HS-27A (cell line): ENCODE results near the gene CNBD2.
"Not testable (repeated sequence)": the region's sequence is repeated elsewhere in the genome, so short reads cannot be mapped to it uniquely, and the experiment has no call there.

Experiments
- DNase-seq: peaks from one replicate; pipeline ENCODE4 v3.0.0-alpha.2; 2012; ENCODE audit warnings: low read depth, missing footprints

Gene CNBD2

DNA sequence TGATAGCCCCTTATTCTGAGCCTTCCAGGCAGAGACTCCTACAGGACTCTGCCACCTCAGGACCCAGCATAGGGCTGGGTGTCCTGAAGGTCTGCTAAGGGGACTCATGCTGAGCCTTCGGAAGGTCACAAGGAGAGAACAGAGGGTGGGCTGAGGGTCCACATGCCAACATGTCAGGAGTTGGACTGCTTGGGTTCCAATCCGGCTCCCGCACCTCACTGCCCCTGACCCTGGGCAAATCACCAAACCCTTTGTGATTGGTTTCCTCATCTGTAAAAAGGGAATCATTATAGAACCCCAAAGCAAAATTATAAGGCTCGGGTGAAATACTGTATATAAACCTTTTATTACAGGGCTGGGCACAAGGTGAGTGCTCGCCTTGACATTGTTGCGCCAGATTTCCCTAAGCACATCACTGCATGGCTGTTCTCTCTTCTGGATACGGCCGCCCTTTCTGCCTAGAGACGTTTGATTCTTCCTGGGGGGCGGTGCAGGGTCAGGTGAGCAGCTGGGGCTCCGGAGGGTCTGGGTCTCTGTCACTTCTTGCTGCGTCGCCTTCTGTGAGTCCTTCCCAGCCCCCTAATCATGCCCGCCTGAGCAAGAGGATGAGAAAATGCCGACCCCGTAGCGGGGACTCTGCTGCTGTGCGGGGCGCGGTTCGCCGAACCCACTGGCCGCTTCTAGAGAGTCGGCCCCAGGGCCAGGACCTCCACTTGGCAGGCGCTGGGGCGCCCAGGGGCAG is 95.7 kb downstream of the CNBD2 start:
- DNase-seq = no peak

DNA sequence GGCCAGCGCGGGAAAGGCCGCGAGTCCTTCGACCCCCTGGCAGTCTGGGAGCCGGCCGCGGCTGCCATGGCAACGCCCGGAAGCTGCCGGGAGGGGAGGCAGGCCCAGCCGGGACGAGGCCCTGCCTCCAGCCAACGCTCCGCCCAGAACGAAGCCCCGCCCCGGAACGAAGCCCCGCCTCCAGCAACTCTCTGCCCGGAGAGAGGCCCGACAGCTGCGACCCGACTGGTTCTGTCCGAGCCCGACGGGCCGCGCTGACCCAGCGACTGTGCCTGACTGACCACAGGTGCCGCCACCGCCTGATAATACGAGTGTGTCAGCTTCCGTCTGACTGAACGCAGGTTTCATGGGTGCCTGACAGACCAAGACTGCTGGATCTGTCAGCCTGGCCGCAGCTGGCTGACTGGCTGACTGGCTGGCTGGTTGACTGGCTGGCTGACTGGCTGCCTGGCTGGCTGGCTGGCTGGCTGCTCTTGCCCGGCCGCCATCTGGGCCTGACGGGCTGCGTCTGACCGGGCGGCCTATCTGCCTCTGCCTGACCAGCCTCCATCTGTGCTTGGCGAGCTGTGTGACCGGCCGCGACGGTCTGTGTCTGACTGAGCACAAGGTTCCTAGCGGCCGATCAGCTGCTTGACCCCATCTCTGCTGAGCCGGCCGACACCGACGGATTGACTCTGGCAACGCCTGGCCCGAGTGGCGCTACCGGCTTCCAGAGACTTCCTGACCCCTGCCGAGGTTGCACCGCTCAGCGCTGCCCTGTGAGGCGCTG is 96.5 kb downstream of the CNBD2 start:
- DNase-seq = no peak

DNA sequence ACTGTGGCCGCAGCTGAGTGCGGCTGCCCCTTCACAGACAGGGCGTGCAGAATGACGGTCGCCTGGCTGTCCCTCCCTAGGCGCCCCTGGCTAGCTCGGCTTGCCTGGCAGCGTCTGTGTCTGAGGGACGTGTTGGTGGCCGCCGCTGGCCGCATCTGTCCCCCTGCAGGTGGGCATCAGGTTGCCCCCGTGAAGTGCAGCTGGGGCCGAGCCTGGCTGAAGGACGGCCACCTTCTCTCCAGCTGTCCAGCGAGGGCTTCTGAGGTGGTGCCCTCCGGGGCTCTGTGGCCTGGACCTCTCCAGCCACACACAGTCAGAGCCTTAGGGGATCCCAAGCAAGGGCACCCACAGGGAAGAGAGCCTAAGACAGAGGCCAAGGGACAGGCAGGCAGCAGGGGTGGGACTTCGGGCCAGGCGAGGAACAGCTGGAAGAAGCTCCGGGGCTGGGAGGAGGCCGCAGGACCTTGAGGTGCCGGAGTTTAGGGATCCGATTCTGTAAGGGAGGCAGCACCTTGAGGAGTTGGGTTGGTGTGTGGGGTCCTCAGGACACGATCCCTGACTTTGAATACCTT is 97.1 kb downstream of the CNBD2 start:
- DNase-seq = no peak

DNA sequence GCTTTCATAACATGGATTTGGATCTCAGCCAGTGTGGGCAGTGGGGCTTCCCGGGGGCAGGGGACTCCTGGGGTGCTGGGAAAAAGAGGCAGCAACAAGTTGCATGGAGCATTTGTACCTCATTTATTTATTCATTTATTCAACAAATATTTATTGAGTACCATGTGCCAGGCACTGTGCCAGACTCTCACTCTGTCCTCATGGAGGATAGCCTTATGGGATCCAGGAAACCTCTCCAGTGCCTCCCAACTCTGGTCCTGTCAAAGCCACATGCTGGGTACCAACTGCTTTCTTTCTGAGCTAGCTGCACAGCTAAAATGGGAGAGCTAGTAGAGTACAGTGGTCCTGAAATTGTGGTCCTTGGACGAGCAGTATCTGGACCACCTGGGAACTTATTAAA is 98.4 kb downstream of the CNBD2 start:
- DNase-seq = no peak

DNA sequence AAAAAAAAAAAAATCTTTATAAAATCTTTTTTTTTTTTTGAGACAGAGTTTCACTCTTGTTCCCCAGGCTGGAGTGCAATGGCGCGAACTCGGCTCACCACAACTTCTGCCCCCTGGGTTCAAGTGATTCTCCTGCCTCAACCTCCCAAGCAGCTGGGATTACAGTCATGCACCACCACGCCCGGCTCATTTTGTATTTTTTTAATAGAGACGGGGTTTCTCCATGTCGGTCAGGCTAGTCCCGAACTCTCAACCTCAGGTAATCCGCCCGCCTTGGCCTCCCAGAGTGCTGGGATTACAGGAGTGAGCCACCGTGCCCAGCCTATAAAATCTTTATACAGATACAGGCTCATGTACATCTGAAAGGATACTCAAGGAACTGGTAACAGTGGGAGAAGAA is 100.1 kb downstream of the CNBD2 start:
- not testable (repeated sequence) for DNase-seq

DNA sequence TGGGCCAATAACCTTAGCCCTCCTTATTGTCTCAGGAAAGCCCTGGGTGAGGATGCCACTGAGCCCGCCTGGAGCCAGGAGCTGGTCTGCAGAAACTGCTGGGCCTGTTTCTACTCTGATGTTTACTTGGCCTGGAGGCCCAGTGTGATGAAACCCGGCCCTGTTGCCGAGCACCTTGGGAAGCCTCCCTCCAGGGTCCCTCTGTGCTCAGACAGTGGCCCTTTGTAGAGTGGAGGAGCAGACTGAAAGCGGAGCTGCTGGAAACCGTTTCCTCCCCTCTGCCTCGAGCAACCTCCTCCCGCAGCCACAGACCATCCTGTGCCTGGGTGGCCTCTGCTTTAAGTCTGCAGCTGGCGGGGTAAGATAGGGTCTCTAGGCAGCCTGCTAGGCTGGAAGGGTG is 102.1 kb downstream of the CNBD2 start:
- no peak for DNase-seq

DNA sequence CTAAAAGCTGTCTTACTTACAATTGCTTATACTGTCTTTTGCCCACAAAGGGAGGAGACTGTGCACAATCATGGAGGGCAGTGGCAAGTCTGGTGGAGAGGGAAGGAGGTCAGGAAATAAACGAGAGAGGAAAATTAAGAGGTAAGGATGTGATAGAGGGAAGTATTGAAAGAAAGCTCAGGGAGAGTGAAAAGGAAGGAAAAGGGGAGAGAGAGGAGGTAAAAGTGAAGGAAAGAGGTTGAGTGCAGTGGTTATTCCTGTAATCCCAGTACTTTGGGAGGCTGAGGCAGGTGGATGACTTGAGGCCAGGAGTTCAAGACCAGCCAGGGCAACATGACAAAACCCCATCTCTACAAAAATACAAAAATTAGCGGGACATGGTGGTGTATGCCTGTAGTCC is 103.5 kb downstream of the CNBD2 start:
- no peak for DNase-seq

DNA sequence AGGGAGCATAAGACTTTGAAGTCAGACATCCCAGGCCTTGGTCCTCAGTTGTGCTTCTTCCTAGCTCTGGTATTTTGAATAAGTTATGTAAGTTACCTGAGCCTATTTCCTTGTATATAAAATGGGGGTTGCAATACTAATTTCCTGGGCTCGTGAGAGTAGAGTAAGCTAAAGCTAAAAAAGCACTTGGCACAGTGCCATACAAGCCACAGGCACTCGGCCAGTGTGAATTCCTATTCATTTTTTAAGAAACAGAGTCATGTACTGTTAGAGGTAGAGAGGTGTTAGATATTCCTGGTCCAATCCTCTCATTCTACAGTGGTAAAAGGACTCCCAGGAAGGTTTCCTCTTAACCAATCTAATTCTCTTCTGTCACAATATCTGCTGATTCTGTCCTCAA is 106.6 kb downstream of the CNBD2 start:
- no peak for DNase-seq

DNA sequence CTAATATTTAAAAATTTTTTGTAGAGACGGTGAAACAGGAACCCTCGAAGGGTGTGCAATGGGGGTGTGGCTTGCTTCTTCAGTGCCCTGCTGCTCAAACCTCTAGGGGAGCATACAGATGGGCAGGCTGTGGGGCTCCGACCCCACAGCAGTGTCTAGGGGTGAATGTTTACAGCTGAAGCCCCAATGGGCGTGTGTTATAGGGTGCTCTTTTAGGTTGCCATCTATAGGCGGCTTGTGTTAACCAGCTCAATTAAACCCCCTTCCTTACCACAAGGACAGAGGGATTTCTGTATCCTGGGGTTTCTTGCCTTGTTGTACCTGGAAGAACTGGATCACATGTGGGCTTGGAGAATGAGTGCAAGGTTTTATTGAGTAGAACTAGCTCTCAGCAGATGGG is 109.4 kb downstream of the CNBD2 start:
- DNase-seq = not testable (repeated sequence)

DNA sequence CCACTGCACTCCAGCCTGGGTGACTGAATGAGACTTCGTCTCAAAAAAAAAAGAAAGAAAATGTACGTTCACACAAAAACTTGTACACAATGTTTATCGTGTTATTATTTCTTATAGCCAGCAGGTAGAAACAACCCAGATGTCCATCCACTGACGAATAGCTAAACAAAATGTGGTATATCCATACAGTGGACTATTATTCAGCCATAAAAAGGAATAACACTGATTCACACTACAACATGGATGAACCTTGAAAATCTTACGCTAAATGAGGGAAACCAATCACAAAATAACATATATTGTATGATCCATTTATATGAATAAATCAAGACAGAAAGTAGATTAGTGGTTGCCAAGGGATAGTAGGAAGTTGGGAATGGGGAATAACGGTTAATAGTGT is 111.1 kb downstream of the CNBD2 start:
- no peak for DNase-seq

DNA sequence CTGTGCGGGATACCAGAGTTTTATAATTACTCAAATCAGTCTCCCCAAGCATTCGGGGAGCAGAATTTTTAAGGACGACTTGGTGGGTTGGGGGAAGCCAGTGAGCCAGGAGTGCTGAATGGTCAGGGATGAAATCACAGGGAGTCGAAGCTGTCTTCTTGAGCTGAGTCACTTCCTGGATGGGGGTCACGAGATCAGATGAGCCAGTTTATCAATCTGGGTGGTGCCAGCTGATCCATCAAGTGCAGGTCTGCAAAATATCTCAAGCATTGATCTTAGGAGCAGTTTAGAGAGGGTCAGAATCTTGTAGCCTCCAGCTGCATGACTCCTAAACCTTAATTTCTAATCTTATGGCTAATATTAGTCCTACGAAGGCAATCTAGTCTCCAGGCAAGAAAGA is 111.6 kb downstream of the CNBD2 start:
- not testable (repeated sequence) for DNase-seq
